Astrocyte (in vitro differentiated cells and primary cell): ENCODE data around the gene RPL10. TPM values are rescaled to one million over a fixed set of nuclear protein-coding genes. Genes with fewer than 3 reads are reported as not detected.

Experiments
- DNase-seq: peaks from one replicate; pipeline ENCODE4 v3.0.0-alpha.2; 2010; ENCODE audit warnings: low read depth
- FAIRE-seq: peaks from 2 replicates; lab custom pipeline; 2011; peaks lifted over from hg19 to GRCh38; lab: Jason Lieb, UNC
- H2AFZ ChIP-seq: 2 replicates; pipeline ENCODE4 v1.6.0; 2012; ENCODE audit warnings: low read depth, low read length, inconsistent platforms
- H3K27ac ChIP-seq: 2 replicates; pipeline ENCODE4 v1.5.1; 2011; ENCODE audit warnings: low read depth, low read length, inconsistent platforms
- H3K27me3 ChIP-seq: 2 replicates; pipeline ENCODE4 v1.6.0; 2011; ENCODE audit warnings: low read length, inconsistent platforms; ENCODE audit not compliant: insufficient read depth
- H3K36me3 ChIP-seq: 2 replicates; pipeline ENCODE4 v1.5.1; 2011; ENCODE audit warnings: low read length, inconsistent platforms; ENCODE audit not compliant: insufficient read depth
- H3K4me1 ChIP-seq: 2 replicates; pipeline ENCODE4 v1.5.1; 2011; ENCODE audit warnings: low read length, inconsistent platforms; ENCODE audit not compliant: insufficient read depth
- H3K4me2 ChIP-seq: 2 replicates; pipeline ENCODE4 v1.6.0; 2012; ENCODE audit warnings: low read length, inconsistent platforms
- H3K4me3 ChIP-seq: 2 replicates; pipeline ENCODE4 v1.5.1; 2011; ENCODE audit warnings: low read depth, mild to moderate bottlenecking, low read length, inconsistent platforms; ENCODE audit not compliant: insufficient read depth
- H3K79me2 ChIP-seq: 2 replicates; pipeline ENCODE4 v1.6.0; 2012; ENCODE audit warnings: mild to moderate bottlenecking, low read length, inconsistent platforms; ENCODE audit not compliant: insufficient read depth
- H3K9ac ChIP-seq: 2 replicates; pipeline ENCODE4 v1.6.0; 2012; ENCODE audit warnings: mild to moderate bottlenecking, low read length, inconsistent platforms
- H3K9me3 ChIP-seq: 2 replicates; pipeline ENCODE4 v1.5.1; 2012; ENCODE audit warnings: low read depth, mild to moderate bottlenecking, low read length, inconsistent platforms; ENCODE audit not compliant: insufficient read depth
- H4K20me1 ChIP-seq: 2 replicates; pipeline ENCODE4 v1.6.0; 2012; ENCODE audit warnings: low read length, inconsistent platforms; ENCODE audit not compliant: insufficient read depth
- H3K27ac Mint-ChIP-seq: one replicate; pipeline ENCODE4 v1.8.0; 2021; ENCODE audit warnings: mild to moderate bottlenecking, mixed read lengths; ENCODE audit not compliant: unreplicated experiment
- H3K27me3 Mint-ChIP-seq: one replicate; pipeline ENCODE4 v1.8.0; 2021; ENCODE audit warnings: low read depth, mixed read lengths; ENCODE audit not compliant: unreplicated experiment
- H3K36me3 Mint-ChIP-seq: one replicate; pipeline ENCODE4 v1.8.0; 2021; ENCODE audit warnings: low read depth, mixed read lengths; ENCODE audit not compliant: unreplicated experiment
- H3K4me1 Mint-ChIP-seq: one replicate; pipeline ENCODE4 v1.8.0; 2021; ENCODE audit warnings: low read depth, mixed read lengths; ENCODE audit not compliant: unreplicated experiment
- H3K4me3 Mint-ChIP-seq: one replicate; pipeline ENCODE4 v1.8.0; 2021; ENCODE audit warnings: mild to moderate bottlenecking, moderate library complexity, mixed read lengths; ENCODE audit not compliant: unreplicated experiment
- H3K9me3 Mint-ChIP-seq: one replicate; pipeline ENCODE4 v1.8.0; 2021; ENCODE audit warnings: mild to moderate bottlenecking, mixed read lengths; ENCODE audit not compliant: unreplicated experiment
- CTCF ChIP-seq: IDR thresholded peaks from 2 replicates; pipeline ENCODE4 v1.5.1; 2011; ENCODE audit warnings: low read depth, mild to moderate bottlenecking, inconsistent platforms, low read length, moderate library complexity; ENCODE audit not compliant: insufficient read depth
- EZH2 ChIP-seq: IDR thresholded peaks from 2 replicates; pipeline ENCODE4 v1.6.1; 2012; ENCODE audit warnings: mild to moderate bottlenecking, low read length, inconsistent platforms; ENCODE audit not compliant: insufficient read depth
- total RNA-seq: library from RNA; stranded (reverse); gene quantifications from 2 replicates; pipeline ENCODE4 v1.2.1, GENCODE V29; 2021

The RPL10 gene
- total RNA-seq, 1 donor from 2014 or later: 1,967 TPM

DNA sequence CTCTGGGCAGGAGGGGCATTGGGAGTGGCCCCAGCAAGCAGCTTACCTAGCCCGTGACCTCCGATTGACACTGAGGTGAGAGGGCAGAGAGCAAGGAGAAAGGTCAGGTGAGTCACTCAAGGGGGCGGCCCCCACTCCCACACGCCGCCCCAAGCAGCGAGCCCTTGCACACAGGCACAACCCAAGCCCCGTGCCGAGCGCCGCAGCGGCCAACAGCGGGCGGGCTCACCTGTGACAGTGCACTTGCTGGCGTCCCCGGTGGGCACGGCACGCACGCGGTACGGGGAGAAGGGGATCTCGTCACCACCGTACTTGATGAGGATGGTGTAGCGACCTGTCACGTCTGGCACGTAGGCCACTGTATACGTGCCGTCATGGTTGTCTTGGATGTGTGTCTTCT, 41.0 kb upstream of the RPL10 start:
- Histone ChIP-seq H3K4me2 (no peak overlapping the region), H2AFZ (no peak overlapping the region), H3K27ac (no peak overlapping the region), H3K27me3 (no peaks in the 10 kb centered on the region), H3K36me3 (peaks cover 22% of the 10 kb centered on the region), H3K9ac (no peak overlapping the region), H3K4me1 (peaks cover 5% of the 10 kb centered on the region), H3K9me3 (no peaks in the 10 kb centered on the region), H3K79me2 (peaks cover 73% of the 10 kb centered on the region), H4K20me1 (peaks cover 98% of the 10 kb centered on the region), H3K4me3 (no peak overlapping the region)
- peak; percentile 54 for FAIRE-seq
- Mint-ChIP-seq H3K27me3 (no peaks in the 10 kb centered on the region), H3K4me3 (no peak overlapping the region), H3K4me1 (peaks cover 7% of the 10 kb centered on the region), H3K27ac (no peak overlapping the region), H3K9me3 (no peaks in the 10 kb centered on the region), H3K36me3 (peaks cover 4% of the 10 kb centered on the region)
- no peak for DNase-seq
- TF ChIP-seq EZH2 (no peak), CTCF (no peak)

- peaks cover 78% of the 10 kb centered on the region for H3K79me2 ChIP-seq
- FAIRE-seq: no peak
- H3K4me2 ChIP-seq: no peak overlapping the region
- Mint-ChIP-seq H3K27ac (no peak overlapping the region), H3K36me3 (peaks cover 4% of the 10 kb centered on the region), H3K27me3 (no peaks in the 10 kb centered on the region), H3K9me3 (no peaks in the 10 kb centered on the region), H3K4me3 (peak overlapping the region; percentile 40), H3K4me1 (peaks cover 9% of the 10 kb centered on the region)
- H3K9me3 ChIP-seq: no peaks in the 10 kb centered on the region
- no peak overlapping the region for H3K27ac ChIP-seq
- peaks cover 5% of the 10 kb centered on the region for H3K4me1 ChIP-seq
- DNase-seq: no peak
- H3K36me3 ChIP-seq: peaks cover 21% of the 10 kb centered on the region
- no peak overlapping the region for H3K4me3 ChIP-seq
- H2AFZ ChIP-seq: no peak overlapping the region
- H3K9ac ChIP-seq: no peak overlapping the region
- H3K27me3 ChIP-seq: no peaks in the 10 kb centered on the region
- H4K20me1 ChIP-seq: peaks cover 98% of the 10 kb centered on the region
- TF ChIP-seq EZH2 (no peak), CTCF (no peak)
These were observed 40.2 kb upstream of the RPL10 start for GRCh38 chrX:154358011-154358410.

- Mint-ChIP-seq H3K4me3 (no peak overlapping the region), H3K9me3 (no peaks in the 10 kb centered on the region), H3K27ac (peak overlapping the region; percentile 53), H3K4me1 (peaks cover 9% of the 10 kb centered on the region), H3K36me3 (peaks cover 4% of the 10 kb centered on the region), H3K27me3 (no peaks in the 10 kb centered on the region)
- no peak for TF ChIP-seq EZH2
- TF ChIP-seq CTCF: no peak
- Histone ChIP-seq H3K4me3 (no peak overlapping the region), H4K20me1 (peaks cover 97% of the 10 kb centered on the region), H3K27me3 (no peaks in the 10 kb centered on the region), H3K9me3 (no peaks in the 10 kb centered on the region), H3K4me1 (peaks cover 5% of the 10 kb centered on the region), H3K27ac (no peak overlapping the region), H2AFZ (no peak overlapping the region), H3K79me2 (peaks cover 83% of the 10 kb centered on the region), H3K36me3 (peaks cover 18% of the 10 kb centered on the region), H3K9ac (no peak overlapping the region), H3K4me2 (peak overlapping the region; percentile 19)
- no peak for FAIRE-seq
- DNase-seq: no peak
These were observed 39.3 kb upstream of the RPL10 start for GRCh38 chrX:154358829-154359228.
